H54 (cell line): ENCODE results near the gene TTC21B.
A peak's percentile ranks its signal among the peaks of the same experiment; 100 is the strongest.
"Not testable (repeated sequence)": the region's sequence is repeated elsewhere in the genome, so short reads cannot be mapped to it uniquely, and the experiment has no call there.

Source experiments
- DNase-seq: peaks from one replicate; pipeline ENCODE4 v3.0.0; 2011; ENCODE audit warnings: low spot score, mixed read lengths; ENCODE audit not compliant: insufficient read length
- FAIRE-seq: peaks from 3 replicates; lab custom pipeline; 2011; peaks lifted over from hg19 to GRCh38; lab: Jason Lieb, UNC
- POLR2A ChIP-seq: IDR thresholded peaks from 2 replicates; pipeline ENCODE4 v1.6.1; 2011; ENCODE audit warnings: low read depth, mild to moderate bottlenecking, low read length

The TTC21B gene

GRCh38 chr2:165953655-165954606, at the start of gene TTC21B:
TTC21B (minus strand) TSS chr2:165953776; CDS start chr2:165953705, 71 bp downstream.
- DNase-seq (peak; percentile 75), FAIRE-seq (peak; percentile 93)
- TF ChIP-seq POLR2A = peak; percentile 62

DNA sequence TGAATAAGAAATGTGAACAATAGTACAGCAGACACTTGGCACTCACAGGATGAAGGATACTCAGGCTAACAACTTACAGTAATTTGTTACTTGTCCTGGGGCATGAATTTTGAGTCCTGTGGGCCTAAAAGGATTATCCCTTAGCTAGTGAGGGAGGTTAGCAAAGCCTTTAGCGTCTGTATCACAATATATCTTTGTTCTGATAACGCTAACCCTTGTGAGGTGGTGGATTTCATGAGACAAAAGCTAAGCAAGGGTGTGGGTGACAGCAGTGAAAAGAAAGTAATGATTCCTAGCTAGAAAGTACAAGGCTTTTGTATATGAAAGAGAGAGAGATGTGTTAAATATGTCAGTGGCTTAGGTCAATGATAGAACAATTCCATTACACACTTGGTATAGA, 46.8 kb upstream of the TTC21B start:
- FAIRE-seq = no peak
- DNase-seq = no peak
- no peak for TF ChIP-seq POLR2A

- no peak for DNase-seq
- no peak for TF ChIP-seq POLR2A
- no peak for FAIRE-seq
Measured at GRCh38 chr2:165990846-165991245, 37.3 kb upstream of the TTC21B start.

GRCh38 chr2:165989851-165990250, 36.3 kb upstream of the TTC21B start:
- no peak for TF ChIP-seq POLR2A
- DNase-seq (no peak), FAIRE-seq (no peak)

GRCh38 chr2:165985120-165985519, 31.5 kb upstream of the TTC21B start:
- no peak for TF ChIP-seq POLR2A
- FAIRE-seq = no peak
- no peak for DNase-seq

DNA sequence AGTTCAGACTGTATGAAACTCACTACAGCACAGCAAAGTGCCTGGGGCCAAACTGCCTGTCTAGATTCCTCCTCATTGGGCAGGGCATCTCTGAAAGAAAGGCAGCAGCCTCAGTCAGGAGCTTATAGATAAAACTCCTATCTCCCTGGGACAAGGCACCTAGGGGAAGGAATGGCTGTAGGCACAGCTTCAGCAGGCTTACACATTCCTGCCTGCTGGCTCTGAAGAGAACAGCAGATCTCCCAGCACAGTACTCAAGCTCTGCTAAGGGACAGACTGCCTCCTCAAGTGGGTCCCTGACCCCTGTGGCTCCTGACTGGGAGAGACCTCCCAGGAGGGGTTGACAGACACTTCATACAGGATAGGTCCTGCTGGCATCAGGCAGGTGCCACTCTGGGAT, 18.6 kb upstream of the TTC21B start:
- not testable (repeated sequence) for FAIRE-seq, DNase-seq

- FAIRE-seq (no peak), DNase-seq (no peak)
- no peak for TF ChIP-seq POLR2A
Measured at GRCh38 chr2:165970663-165971062, 17.1 kb upstream of the TTC21B start.

DNA sequence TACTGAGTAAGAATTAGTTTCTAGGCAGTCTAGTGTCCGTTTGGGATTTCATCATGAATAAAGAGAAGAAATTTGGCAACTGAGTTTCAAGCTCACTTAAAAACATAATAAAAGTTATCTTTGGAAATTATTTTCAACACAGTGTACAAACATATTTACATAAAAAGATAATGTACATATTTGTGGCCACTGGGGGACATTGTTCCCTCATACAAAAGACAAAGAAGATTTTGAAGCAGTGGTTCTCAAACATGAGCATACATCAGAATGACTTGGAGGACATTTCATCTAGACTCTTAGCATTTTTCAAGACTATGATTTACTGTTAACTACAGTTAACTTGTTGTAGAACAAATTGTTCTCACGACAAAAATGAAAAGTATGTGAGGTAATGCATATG, 15.7 kb upstream of the TTC21B start:
- TF ChIP-seq POLR2A = no peak
- FAIRE-seq (no peak), DNase-seq (no peak)

GRCh38 chr2:165967746-165968145, 14.2 kb upstream of the TTC21B start:
- DNase-seq = no peak
- FAIRE-seq = no peak
- TF ChIP-seq POLR2A = no peak

GRCh38 chr2:165961818-165962217, 8.2 kb upstream of the TTC21B start:
- FAIRE-seq (no peak), DNase-seq (no peak)
- no peak for TF ChIP-seq POLR2A

DNA sequence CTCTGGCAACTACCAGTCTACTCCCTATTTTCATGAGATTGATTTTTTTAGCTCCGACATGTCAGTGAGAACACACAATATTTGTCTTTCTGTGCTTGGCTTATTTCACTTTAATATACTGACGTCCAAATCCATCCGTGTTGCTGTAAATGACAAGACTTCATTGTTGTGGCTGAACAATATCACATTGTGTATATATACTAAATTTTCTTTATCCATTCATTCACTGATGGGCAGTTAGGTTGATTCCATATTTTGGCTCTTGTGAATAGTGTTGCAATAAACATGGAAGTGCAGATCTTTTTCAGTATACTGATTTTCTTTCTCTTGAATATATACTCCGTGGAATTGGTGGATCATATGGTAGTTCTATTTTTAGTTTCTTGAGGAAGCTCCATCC, 5.8 kb upstream of the TTC21B start:
- no peak for TF ChIP-seq POLR2A
- DNase-seq = no peak
- no peak for FAIRE-seq

DNA sequence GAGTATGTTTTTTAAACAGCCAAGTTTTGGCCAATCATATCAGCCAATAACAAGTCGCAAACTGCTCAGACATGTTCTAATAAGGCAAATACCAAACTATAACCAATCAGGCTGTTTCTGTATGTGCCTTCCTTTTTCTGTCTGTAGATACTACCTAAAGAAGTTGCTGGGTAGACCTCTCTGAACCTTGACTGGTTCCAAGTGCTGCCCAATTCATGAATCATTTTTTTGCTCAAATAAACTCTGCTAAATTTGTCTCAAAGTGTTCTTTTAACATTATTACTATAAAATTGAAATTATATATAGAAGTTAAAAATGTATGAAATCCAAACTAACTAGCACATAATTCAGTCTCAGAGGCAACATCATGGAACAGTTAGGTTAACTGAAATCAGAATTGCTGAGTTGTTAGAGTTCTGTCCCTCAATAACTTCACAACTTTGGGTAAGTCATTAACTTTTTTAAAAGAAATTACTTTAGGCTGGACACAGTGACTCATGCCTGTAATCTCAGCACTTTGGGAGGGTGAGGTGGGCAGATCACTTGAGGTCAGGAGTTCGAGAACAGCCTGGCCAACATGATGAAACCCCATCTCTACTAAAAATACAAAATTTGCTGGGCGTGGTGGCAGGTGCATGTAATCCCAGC, 4.9 kb upstream of the TTC21B start:
- no peak for TF ChIP-seq POLR2A
- DNase-seq = no peak
- FAIRE-seq = no peak

DNA sequence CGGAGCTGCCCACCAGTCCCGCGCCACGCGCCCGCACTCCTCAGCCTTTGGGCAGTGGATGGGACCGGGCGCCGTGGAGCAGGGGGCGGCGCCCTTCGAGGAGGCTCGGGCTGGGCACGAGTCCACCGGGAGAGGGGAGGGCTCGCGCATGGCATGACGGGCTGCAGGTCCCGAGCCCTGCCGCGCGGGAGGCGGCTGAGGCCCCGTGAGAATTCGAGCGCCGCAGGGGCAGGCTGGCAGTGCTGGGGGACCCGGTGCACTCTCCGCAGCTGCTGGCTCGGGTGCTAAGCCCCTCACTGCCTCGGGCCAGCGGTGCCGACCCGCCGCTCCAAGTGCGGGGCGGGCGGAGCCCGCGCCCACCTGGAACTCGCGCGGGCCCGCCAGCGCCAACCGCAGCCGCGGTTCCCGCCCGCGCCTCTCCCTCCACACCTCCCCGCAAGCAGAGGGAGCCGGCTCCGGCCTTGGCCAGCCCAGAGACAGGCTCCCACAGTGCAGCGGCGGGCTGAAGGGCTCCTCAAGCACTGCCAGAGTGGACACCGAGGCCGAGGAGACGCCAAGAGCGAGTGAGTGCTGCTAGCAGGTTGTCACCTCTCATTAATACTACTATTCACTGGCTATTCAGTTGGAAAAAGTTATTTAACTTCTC, 3.6 kb upstream of the TTC21B start:
- no peak for TF ChIP-seq POLR2A
- FAIRE-seq (no peak), DNase-seq (no peak)

DNA sequence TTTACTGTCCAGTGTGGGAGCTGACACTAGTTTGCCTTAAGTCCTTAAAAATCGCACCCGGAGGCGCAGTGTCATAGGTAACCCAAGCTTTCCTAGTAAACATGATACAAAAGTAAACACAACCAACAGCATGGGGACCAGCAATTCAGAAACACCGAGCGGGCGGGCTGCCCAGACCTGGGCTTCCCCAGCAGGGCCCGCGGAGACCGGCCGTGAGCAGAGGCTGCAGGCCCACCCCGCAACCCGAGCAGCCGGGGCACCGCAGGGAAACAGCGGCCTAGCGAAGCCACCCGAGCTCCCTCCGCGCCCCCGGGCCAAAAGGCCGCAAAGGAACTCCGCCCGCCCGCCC, 296 bp downstream of the TTC21B start:
- TF ChIP-seq POLR2A = no peak
- DNase-seq (no peak), FAIRE-seq (no peak)

- TF ChIP-seq POLR2A = no peak
- DNase-seq (no peak), FAIRE-seq (peak; percentile 52)
Measured at GRCh38 chr2:165952741-165953211, 800 bp downstream of the TTC21B start.
